Activated CD4-positive, alpha-beta T cell treated with anti-CD3 and anti-CD28 coated beads, Interleukin-2, amount 10 ng/mL, durations not matched to agents 7 days and 5 days (primary cell): Measurements from ENCODE around the gene FNTB. TPM values are rescaled to one million over a fixed set of nuclear protein-coding genes. Genes with fewer than 3 reads are reported as not detected.

Source experiments
- CTCF ChIA-PET: fragments of 350-600 bp; sonication (Branson Sonifier 250); formaldehyde crosslinking; loops from one replicate; lab custom pipeline; 2021; ENCODE audit warnings: antibody characterized with exemption; lab: Charles Lee
- POLR2A ChIA-PET: fragments of 350-600 bp; sonication (Branson Sonifier 250); formaldehyde crosslinking; loops from one replicate; lab custom pipeline; 2021; ENCODE audit warnings: antibody characterized with exemption; lab: Charles Lee
- DNase-seq: peaks from one replicate; pipeline ENCODE4 v3.0.0-alpha.2; 2020
- H3K27ac Mint-ChIP-seq: one replicate; pipeline ENCODE4 v1.8.0; 2021; ENCODE audit warnings: mild to moderate bottlenecking, moderate library complexity, mixed read lengths
- H3K27me3 Mint-ChIP-seq: one replicate; pipeline ENCODE4 v1.8.0; 2021; ENCODE audit warnings: mixed read lengths
- H3K36me3 Mint-ChIP-seq: one replicate; pipeline ENCODE4 v1.8.0; 2021; ENCODE audit warnings: low read depth, mixed read lengths
- H3K4me1 Mint-ChIP-seq: one replicate; pipeline ENCODE4 v1.8.0; 2021; ENCODE audit warnings: mixed read lengths
- H3K4me3 Mint-ChIP-seq: one replicate; pipeline ENCODE4 v1.8.0; 2021; ENCODE audit warnings: mild to moderate bottlenecking, moderate library complexity, mixed read lengths
- H3K9me3 Mint-ChIP-seq: one replicate; pipeline ENCODE4 v1.8.0; 2021; ENCODE audit warnings: mixed read lengths
- total RNA-seq, 2 experiments: library from RNA; stranded (reverse); gene quantifications; one replicate each; pipeline ENCODE4 v1.2.3, GENCODE V29; 2021

FNTB gene
- total RNA-seq, 2 experiments from 2014 or later, result 16.7 to 21.4 TPM

DNA sequence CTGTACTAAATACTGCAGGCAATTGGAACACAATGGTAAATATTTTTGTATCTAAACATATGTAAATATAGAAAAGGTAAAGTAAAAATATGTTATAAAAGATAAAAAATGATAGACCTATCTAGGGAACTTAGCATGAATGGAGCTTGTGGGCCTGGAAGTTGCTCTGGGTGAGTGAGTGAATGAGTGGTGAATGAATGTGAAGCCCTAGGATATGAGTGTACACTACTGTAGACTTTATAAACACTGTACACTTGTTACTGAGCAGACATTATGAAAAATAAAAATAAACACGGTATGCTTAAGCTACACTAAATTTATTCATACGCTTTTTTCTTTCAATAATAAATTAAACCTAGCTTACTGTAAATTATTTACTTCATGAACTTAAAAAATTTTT, 7.8 kb downstream of the FNTB start:
- no peak overlapping the region for H3K27ac Mint-ChIP-seq
- H3K4me1 Mint-ChIP-seq, result peaks cover 53% of the 10 kb centered on the region
- ChIA-PET CTCF (interaction anchor here (0.8 to 1.6 kb wide), 3 partner anchors 25 to 171 kb away, joined by 3 to 7 read pairs (median 3); no protein-coding TSS in a partner anchor), POLR2A (interaction anchor here (0.7 kb wide), 2 partner anchors 57 to 171 kb away, joined by 4 to 5 read pairs; no protein-coding TSS in a partner anchor)
- no peaks in the 10 kb centered on the region for H3K27me3 Mint-ChIP-seq
- peaks cover 2% of the 10 kb centered on the region for H3K9me3 Mint-ChIP-seq
- no peak overlapping the region for H3K4me3 Mint-ChIP-seq
- DNase-seq, result no peak
- H3K36me3 Mint-ChIP-seq, result peaks cover 20% of the 10 kb centered on the region

DNA sequence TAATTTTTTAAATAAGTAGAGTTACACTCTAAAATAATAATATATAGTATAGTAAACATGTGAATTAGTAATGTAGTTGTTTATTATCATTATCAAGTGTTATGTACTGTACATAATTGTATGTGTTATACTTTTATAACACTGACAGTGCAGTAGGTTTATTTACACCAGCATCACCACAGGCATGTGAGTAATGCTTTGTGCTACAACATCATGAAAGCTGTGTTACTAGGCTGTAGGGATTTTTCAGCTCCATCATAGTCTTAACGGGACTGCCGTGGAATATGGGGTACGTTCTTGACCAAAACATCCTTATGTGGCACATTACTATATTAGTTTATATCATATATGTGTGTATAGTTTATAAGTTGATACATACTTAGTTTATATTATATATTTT, 8.6 kb downstream of the FNTB start:
- CTCF ChIA-PET, result interaction anchor here (0.6 to 1.6 kb wide), 3 partner anchors 57 to 707 kb away, joined by 3 to 7 read pairs (median 5); no protein-coding TSS in a partner anchor
- Mint-ChIP-seq H3K36me3 (peaks cover 13% of the 10 kb centered on the region), H3K4me3 (no peak overlapping the region), H3K27me3 (no peaks in the 10 kb centered on the region), H3K4me1 (peaks cover 45% of the 10 kb centered on the region), H3K27ac (no peak overlapping the region), H3K9me3 (peaks cover 2% of the 10 kb centered on the region)
- no peak for DNase-seq
- POLR2A ChIA-PET, result interaction anchor here (0.7 kb wide), 2 partner anchors 56 to 172 kb away, joined by 4 to 5 read pairs; no protein-coding TSS in a partner anchor

DNA sequence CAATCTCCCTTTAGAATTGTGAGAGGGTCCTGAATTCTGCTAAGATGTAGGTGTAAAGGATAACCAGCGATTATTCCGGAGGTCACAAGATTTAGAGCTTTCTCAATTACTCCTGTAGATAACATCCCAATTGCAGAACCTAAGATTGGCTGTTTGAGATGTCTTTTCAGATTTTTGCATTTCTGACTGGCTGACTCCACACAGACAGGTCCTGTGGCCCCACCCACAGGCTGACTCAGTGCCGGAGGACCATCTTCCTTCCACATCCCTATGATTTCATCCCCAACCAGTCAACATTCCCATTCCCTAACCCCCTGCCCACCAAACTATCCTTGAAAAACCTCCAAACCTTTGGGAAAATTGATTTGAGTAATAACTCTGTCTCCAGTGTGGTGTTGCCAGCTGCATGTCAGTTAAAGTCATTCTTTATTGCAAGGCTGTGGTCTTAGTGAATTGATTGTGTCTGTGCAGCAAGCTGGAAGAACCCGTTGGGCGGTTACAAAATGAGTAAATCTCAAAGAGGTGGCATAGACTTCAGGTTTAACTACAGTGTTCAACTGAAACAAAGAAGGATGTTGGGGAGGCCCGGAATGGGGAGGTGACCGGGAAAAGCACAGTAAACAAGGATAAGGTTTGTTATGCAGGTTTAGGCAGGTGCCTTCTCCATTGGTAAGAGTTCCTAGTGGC, 10.6 kb downstream of the FNTB start:
- Mint-ChIP-seq H3K27ac (peak overlapping the region; percentile 32), H3K27me3 (no peaks in the 10 kb centered on the region), H3K9me3 (no peaks in the 10 kb centered on the region), H3K4me3 (no peak overlapping the region), H3K36me3 (peaks cover 5% of the 10 kb centered on the region), H3K4me1 (peaks cover 31% of the 10 kb centered on the region)
- POLR2A ChIA-PET, result no interaction called here
- DNase-seq, result no peak
- CTCF ChIA-PET, result interaction anchor here (0.6 to 1.3 kb wide), 3 partner anchors 9 to 174 kb away, joined by 3 to 4 read pairs (median 3); no protein-coding TSS in a partner anchor

DNA sequence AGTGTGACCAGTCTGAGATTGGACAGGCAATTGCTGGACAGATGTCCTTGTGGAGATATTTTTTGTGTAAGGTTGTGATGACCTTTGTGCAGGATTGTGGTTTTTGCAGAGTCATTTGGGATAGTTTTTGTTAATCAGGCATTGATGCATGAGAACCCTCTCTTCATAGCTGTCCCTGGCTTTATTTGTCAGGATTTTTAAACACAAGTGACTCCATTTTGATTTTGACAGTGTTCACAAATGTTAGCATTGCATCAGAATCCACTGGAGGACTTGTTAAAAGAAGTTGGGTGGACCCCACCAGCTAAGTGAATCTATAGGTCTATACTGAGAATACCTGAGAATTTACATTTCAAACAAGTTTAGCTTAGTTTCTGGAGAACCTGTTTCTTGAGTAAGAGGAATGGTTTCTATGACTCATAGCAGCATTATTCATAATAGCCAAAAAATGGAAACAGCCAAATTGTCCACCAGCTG, 11.8 kb downstream of the FNTB start:
- Mint-ChIP-seq H3K27ac (no peak overlapping the region), H3K4me1 (peaks cover 32% of the 10 kb centered on the region), H3K4me3 (no peak overlapping the region), H3K36me3 (peaks cover under 1% of the 10 kb centered on the region), H3K9me3 (no peaks in the 10 kb centered on the region), H3K27me3 (no peaks in the 10 kb centered on the region)
- DNase-seq, result no peak
- CTCF ChIA-PET, result interaction anchor here (0.6 to 1.2 kb wide), 3 partner anchors 10 to 154 kb away, joined by 3 read pairs; no protein-coding TSS in a partner anchor
- POLR2A ChIA-PET, result no interaction called here

DNA sequence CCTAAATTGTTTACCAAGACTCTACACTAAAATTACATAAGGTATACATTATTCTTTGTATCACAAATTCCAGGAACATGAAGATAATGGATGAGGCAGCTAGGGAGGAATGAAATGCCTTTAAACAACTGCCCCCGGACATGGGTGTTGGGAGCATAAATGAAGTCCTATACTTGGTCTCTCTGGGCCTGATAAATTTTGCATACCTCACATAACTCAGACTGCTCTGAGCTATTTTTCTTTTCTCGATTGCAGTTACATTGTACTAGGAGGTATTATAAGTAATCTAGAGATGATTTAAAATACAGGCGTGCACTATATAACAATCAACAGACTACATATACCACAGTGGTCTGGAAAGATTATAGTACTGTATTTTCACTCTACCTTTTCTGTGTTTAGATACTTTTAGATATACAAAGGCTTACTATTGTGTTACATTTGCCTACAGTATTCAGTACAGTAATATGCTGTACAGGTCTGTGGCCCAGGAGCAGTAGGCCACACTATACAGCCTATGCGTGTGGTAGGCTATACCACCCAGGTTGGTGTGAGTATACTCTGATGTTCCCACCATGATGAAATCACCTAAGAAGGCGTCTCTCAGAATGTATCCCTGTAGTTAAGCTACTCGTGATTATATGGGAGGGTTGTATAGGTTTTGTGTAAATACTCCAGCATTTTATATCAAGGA, 14.3 kb downstream of the FNTB start:
- Mint-ChIP-seq H3K27ac (no peak overlapping the region), H3K9me3 (no peaks in the 10 kb centered on the region), H3K4me1 (peaks cover 36% of the 10 kb centered on the region), H3K27me3 (no peaks in the 10 kb centered on the region), H3K4me3 (no peak overlapping the region), H3K36me3 (peaks cover 6% of the 10 kb centered on the region)
- no peak for DNase-seq
- CTCF ChIA-PET, result interaction anchor here (0.7 to 1.1 kb wide), 2 partner anchors 11 to 1336 kb away, joined by 3 to 6 read pairs; no protein-coding TSS in a partner anchor
- POLR2A ChIA-PET, result no interaction called here

DNA sequence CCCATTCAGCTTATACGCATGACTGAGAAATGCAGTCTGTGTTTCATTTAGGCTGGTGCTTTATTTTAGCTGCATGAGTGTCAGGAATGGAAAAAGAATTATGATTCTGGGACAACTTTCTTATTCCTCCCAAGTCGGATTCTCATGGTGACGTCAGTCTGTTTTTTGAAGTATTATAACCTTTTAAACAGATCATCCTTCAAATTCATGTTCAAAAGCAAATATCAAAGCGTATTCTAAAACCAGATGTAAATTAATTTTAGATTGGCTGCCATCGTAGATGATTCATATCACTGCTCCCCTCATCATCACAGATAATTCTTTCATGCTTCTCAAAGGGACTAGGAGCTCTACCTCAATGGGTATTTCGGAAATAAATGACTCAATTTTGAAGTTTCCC, 15.0 kb downstream of the FNTB start:
- Mint-ChIP-seq H3K9me3 (no peaks in the 10 kb centered on the region), H3K27me3 (no peaks in the 10 kb centered on the region), H3K36me3 (peaks cover 6% of the 10 kb centered on the region), H3K4me3 (no peak overlapping the region), H3K27ac (peak overlapping the region; percentile 7), H3K4me1 (peaks cover 32% of the 10 kb centered on the region)
- no peak for DNase-seq
- CTCF ChIA-PET, result no interaction called here
- POLR2A ChIA-PET, result no interaction called here

DNA sequence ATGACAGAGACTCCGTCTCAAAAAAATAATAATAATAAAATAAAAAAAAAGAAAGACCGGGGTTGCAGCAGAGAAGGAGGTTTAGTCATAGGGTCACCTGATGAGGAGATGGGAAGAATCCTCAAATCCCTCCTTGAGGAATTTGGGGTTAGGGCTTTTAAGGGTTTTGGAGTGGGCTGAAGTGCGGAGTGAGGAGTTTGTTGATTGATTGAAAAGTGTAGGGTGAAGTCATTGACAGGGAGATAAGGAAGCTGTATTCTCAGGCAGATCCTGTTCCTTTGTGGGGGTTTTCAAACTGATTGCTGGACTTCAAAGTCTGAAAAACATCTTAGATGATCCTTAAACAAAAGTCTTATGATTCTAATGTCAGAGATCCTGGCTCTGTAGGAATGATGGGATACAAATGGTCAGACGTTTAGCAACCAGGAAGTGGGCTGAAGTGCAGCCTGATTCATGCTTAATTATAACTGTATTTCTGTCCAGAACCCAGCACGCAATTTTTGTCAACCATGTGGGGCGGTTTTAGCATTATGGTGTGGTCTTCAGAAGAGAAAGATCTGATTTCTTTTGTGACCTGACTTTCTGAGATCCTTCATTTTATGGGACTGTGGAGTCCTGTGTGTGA, 16.0 kb downstream of the FNTB start:
- POLR2A ChIA-PET, result interaction anchor here (0.6 kb wide), 1 partner anchor 49 kb away, joined by 4 read pairs; no protein-coding TSS in a partner anchor
- H3K27ac Mint-ChIP-seq, result no peak overlapping the region

GRCh38 chr14:65003394-65003793, 16.7 kb downstream of the FNTB start:
- no peaks in the 10 kb centered on the region for H3K27me3 Mint-ChIP-seq
- no peak overlapping the region for H3K4me3 Mint-ChIP-seq
- H3K27ac Mint-ChIP-seq, result no peak overlapping the region
- ChIA-PET CTCF (no interaction called here), POLR2A (no interaction called here)
- H3K4me1 Mint-ChIP-seq, result peaks cover 22% of the 10 kb centered on the region
- H3K36me3 Mint-ChIP-seq, result peaks cover 6% of the 10 kb centered on the region
- DNase-seq, result no peak
- no peaks in the 10 kb centered on the region for H3K9me3 Mint-ChIP-seq

More for the DNA sequence above, 16.0 kb downstream of the FNTB start:
- no peaks in the 10 kb centered on the region for H3K27me3 Mint-ChIP-seq
- DNase-seq, result no peak
- H3K4me1 Mint-ChIP-seq, result peaks cover 25% of the 10 kb centered on the region
- H3K9me3 Mint-ChIP-seq, result no peaks in the 10 kb centered on the region
- no peak overlapping the region for H3K4me3 Mint-ChIP-seq
- H3K36me3 Mint-ChIP-seq, result peaks cover 6% of the 10 kb centered on the region
- CTCF ChIA-PET, result no interaction called here

- H3K9me3 Mint-ChIP-seq, result no peaks in the 10 kb centered on the region
- H3K4me3 Mint-ChIP-seq, result no peak overlapping the region
- no peaks in the 10 kb centered on the region for H3K27me3 Mint-ChIP-seq
- peaks cover 6% of the 10 kb centered on the region for H3K36me3 Mint-ChIP-seq
- ChIA-PET CTCF (interaction anchor here (0.7 to 1.3 kb wide), 3 partner anchors 9 to 162 kb away, joined by 3 to 4 read pairs (median 3); no protein-coding TSS in a partner anchor), POLR2A (interaction anchor here (0.7 kb wide), 1 partner anchor 364 kb away, joined by 4 read pairs; no protein-coding TSS in a partner anchor)
- peaks cover 22% of the 10 kb centered on the region for H3K4me1 Mint-ChIP-seq
- no peak overlapping the region for H3K27ac Mint-ChIP-seq
- no peak for DNase-seq
These were observed 19.6 kb downstream of the FNTB start for GRCh38 chr14:65006261-65006721.

DNA sequence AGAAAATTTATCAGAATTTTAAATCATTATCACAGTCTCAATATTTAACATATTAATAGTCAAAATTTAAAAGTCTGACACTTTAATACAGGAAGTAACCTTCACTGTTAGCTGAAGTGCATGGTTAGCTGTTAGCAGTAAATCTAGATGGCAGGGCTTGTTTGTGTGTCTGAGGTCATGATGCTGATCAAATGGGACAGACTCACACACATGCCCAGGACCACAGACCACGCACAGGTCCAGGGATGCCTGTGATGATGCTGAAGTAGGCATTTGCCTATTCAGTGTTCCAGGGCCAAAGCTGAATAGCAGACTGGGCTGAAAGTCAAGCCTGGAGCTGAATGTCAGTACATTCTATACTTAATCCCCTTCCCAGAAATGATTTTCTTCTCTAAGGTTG, 20.5 kb downstream of the FNTB start:
- POLR2A ChIA-PET, result interaction anchor here (0.6 kb wide), 1 partner anchor 8 kb away, joined by 3 read pairs; no protein-coding TSS in a partner anchor
- Mint-ChIP-seq H3K4me1 (peaks cover 19% of the 10 kb centered on the region), H3K27me3 (no peaks in the 10 kb centered on the region), H3K9me3 (no peaks in the 10 kb centered on the region), H3K27ac (no peak overlapping the region), H3K36me3 (peaks cover 8% of the 10 kb centered on the region), H3K4me3 (no peak overlapping the region)
- DNase-seq, result no peak
- CTCF ChIA-PET, result interaction anchor here (1.2 to 1.3 kb wide), 2 partner anchors 13 to 14 kb away, joined by 3 to 4 read pairs; no protein-coding TSS in a partner anchor

- Mint-ChIP-seq H3K9me3 (no peaks in the 10 kb centered on the region), H3K36me3 (peaks cover 10% of the 10 kb centered on the region), H3K27me3 (no peaks in the 10 kb centered on the region), H3K4me3 (no peak overlapping the region), H3K4me1 (peaks cover 1% of the 10 kb centered on the region), H3K27ac (no peak overlapping the region)
- ChIA-PET POLR2A (no interaction called here), CTCF (interaction anchor here (0.7 to 1.4 kb wide), 2 partner anchors 11 to 30 kb away, joined by 3 to 4 read pairs; no protein-coding TSS in a partner anchor)
- DNase-seq, result no peak
These were observed 23.7 kb downstream of the FNTB start for GRCh38 chr14:65010211-65010931.
